ENCODE results near the gene RAPGEF1.

The RAPGEF1 gene

DNA sequence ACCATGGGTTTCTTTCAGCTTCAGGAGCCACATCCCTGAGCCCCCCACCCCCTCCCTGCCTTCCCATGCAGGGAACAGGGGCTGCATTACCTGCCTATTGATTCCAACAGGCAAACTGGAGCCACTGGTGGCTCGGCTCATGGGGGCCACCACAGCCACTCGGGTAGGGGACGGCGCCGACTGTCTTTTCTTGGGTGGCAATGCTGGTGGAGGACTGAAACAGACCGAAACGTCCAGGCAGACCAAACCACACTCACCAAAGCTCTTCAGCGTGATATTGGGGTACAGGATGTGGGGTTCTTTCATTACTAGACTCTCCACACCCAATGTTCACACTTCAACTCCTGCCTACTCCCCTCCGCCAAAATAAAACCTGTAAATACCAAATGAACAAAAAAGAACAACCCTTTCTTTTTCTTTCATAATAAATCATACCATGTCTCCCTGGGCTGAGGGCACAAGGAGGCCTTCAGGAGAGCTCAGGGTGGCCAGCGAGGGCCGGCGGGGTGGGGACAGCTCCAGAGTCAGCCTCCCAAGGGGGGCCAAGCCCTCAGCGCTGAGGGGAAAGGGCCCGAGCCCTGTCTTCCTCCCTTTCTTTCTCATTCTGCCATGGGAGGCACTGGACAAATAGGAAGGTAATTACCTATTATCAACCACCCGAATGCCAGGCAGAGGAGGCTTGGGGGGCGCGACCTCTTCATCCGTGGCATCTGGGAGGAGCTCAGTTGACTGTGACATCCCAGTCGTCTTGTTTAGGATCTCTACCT is 111.2 kb downstream of the RAPGEF1 start:
- in situ Hi-C loops (cut with MboI; ENCODE audit: low sequenced_read_pairs), result no loop called here

GRCh38 chr9:131627648-131628458 is 112.0 kb downstream of the RAPGEF1 start:
- in situ Hi-C loops (cut with MboI; ENCODE audit: low sequenced_read_pairs), result no loop called here

DNA sequence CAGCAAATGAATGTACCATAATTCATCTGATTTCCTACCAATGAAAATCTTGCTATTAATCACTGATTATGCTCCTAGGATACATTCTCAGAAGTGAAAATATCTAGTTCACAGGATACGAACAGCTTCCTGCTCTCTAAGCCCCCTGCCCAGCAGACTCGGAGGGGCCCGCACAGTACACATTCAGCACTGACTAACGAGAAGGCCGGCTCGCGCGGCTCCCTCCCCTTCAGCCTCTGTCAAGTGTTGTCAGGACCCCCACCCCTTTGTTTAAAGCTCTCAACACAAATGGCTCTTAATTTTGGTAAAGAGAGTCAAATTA is 112.6 kb downstream of the RAPGEF1 start:
- in situ Hi-C loops (cut with MboI; ENCODE audit: low sequenced_read_pairs), result no loop called here

- in situ Hi-C loops (cut with MboI; ENCODE audit: low sequenced_read_pairs), result no loop called here
Measured at GRCh38 chr9:131625790-131626670, 113.8 kb downstream of the RAPGEF1 start.

GRCh38 chr9:131625508-131625787 is 114.4 kb downstream of the RAPGEF1 start:
- in situ Hi-C loops (cut with MboI; ENCODE audit: low sequenced_read_pairs), result no loop called here

DNA sequence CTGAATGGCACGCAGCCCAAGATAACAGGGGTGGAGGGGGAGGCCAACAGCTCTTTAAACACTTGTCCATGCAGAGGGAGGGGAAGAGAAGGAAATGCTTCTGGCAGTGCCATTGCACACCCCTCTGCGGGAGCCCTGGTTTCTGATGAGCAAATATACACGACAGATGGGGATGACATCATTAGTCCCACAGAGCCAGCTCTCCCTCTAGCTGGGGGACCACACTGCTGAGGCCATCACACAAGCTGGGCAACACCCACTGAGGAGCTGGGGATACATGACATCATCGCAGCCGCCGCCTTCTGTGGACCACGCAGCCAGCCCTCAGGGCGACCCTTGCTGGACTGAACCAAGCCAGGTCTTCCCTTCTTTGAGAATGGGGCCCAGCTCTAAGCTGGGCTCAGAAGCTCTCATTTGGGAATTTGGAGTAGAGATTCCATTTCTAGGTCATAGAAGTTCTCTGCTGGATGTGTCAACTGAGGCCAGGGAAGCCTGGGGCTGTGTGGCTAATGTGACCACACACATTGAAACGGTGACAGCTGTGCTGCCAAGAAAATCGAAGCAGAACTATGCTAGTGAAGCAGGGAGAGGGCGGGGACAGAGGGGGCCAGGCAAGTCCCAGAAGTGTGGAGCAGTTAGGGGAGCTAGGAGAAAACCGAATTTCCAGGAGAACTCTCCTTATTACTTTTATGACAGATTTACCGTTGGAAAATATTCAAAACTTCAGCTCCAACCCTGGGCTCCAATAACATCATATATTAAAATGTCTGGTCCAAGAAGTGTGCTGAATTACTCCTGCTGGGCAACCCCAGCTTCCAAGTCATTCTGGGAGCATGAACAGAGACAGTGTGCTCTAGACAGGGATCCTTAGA is 115.0 kb downstream of the RAPGEF1 start:
- in situ Hi-C loops (cut with MboI; ENCODE audit: low sequenced_read_pairs), result no loop called here

- in situ Hi-C loops (cut with MboI; ENCODE audit: low sequenced_read_pairs), result no loop called here
Measured at GRCh38 chr9:131623655-131624330, 116.1 kb downstream of the RAPGEF1 start.

GRCh38 chr9:131622523-131622922 is 117.4 kb downstream of the RAPGEF1 start:
- in situ Hi-C loops (cut with MboI; ENCODE audit: low sequenced_read_pairs), result no loop called here

- in situ Hi-C loops (cut with MboI; ENCODE audit: low sequenced_read_pairs), result no loop called here
Measured at GRCh38 chr9:131621551-131622358, 118.1 kb downstream of the RAPGEF1 start.

DNA sequence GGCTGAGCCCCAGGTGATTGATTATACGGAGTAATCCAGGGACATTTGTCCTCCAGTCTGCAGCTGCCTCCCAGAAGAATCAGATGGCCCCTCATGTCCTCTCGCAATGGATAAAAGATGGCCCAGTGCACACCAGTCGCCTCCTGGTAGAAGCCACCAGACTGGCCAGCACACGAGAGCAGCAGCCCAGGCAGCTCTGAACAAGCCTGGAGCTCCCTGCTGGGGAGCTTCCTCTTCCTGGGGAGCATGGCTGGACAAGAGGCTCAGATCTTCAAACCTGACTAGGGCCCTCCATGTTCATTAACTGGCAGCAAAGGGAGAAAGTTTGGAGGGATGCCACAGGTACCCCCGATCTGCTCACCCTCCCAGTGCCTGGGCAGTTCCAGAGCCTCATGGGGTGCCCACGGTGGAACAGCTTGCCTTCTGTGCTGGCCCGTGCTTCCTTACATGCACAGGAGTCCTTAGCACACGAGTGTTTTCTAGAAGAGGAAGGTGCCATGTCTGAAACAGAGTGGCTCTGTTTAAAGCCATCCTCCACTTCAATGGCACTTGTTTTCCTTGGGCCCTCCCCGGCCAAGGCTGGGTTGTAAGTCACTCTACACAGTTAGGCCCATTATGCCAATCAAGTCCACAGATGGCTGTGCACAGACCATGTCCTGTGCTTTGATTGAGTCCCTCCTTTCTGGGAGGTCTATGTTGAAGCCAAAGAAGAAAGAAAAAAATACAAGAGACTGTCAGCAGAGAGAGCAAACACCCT is 118.9 kb downstream of the RAPGEF1 start:
- in situ Hi-C loops (cut with MboI; ENCODE audit: low sequenced_read_pairs), result no loop called here

DNA sequence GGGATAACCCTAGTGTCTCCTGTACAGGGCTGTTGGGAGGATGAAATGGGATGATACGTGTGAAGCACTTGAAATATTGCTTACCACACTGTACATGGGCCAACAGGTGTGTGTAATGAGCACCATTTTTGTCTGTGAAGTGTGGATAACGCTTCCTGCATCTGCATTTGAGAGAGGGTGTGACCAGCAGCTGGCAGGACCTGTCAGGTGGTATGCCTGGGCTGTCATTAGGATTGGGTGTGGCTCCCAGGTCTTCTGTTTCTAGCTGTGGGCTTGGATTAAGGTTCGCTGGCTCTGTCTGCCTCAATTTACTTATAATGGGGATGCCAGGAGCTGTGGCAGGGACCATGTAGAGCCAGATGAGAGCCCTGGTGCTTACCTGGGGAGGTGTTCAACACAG is 120.2 kb downstream of the RAPGEF1 start:
- in situ Hi-C loops (cut with MboI; ENCODE audit: low sequenced_read_pairs), result no loop called here

GRCh38 chr9:131618785-131619184 is 121.1 kb downstream of the RAPGEF1 start:
- in situ Hi-C loops (cut with MboI; ENCODE audit: low sequenced_read_pairs), result no loop called here

- in situ Hi-C loops (cut with MboI; ENCODE audit: low sequenced_read_pairs), result no loop called here
Measured at GRCh38 chr9:131618071-131618479, 121.8 kb downstream of the RAPGEF1 start.

DNA sequence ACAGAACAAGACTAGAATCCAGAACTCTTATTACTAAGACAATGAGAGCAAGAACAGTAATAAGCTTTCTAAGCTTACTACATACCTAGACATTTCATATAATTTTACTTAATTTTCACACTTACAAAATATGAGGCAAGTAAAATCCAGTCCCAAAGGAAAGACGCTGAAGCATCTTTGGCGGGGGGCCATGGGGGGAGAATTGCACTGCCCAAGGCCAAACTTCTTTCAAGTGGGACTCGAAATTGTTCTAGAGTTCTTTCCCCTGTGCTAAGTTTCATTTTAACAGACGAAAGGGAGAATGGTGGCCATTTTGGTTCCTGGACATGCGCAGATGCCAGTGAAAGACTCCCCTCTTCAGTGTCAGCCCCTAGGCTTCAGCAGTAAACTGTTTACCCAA is 122.3 kb downstream of the RAPGEF1 start:
- in situ Hi-C loops (cut with MboI; ENCODE audit: low sequenced_read_pairs), result no loop called here

GRCh38 chr9:131616983-131617604 is 122.8 kb downstream of the RAPGEF1 start:
- in situ Hi-C loops (cut with MboI; ENCODE audit: low sequenced_read_pairs), result no loop called here

- in situ Hi-C loops (cut with MboI; ENCODE audit: low sequenced_read_pairs), result no loop called here
Measured at GRCh38 chr9:131614340-131614915, 125.4 kb downstream of the RAPGEF1 start.

GRCh38 chr9:131613921-131614320 is 126.0 kb downstream of the RAPGEF1 start:
- in situ Hi-C loops (cut with MboI; ENCODE audit: low sequenced_read_pairs), result no loop called here

GRCh38 chr9:131612851-131613250 is 127.0 kb downstream of the RAPGEF1 start:
- in situ Hi-C loops (cut with MboI; ENCODE audit: low sequenced_read_pairs), result no loop called here

All from hTERT RPE-1 (cell line).